ENCODE measurements around the gene TIGD3.

TIGD3 gene

GRCh38 chr11:65354265-65355012 lies at the start of gene TIGD3:
Gene TIGD3, plus strand, starts transcription at chr11:65354751. Its CDS starts 1,058 bp downstream, at chr11:65355809.
- peak; percentile 99 for DNase-seq (ENCODE audit: low spot score)

- DNase-seq (ENCODE audit: low spot score) = no peak
Measured at GRCh38 chr11:65305501-65306268, 48.9 kb upstream of the TIGD3 start.

- DNase-seq (ENCODE audit: low spot score) = peak; percentile 11
Measured at GRCh38 chr11:65307298-65308229, 47.0 kb upstream of the TIGD3 start.

GRCh38 chr11:65308281-65308891 lies 46.2 kb upstream of the TIGD3 start:
- DNase-seq (ENCODE audit: low spot score) = peak; percentile 9

GRCh38 chr11:65309006-65309405 lies 45.5 kb upstream of the TIGD3 start:
- peak; percentile 44 for DNase-seq (ENCODE audit: low spot score)

GRCh38 chr11:65310215-65310614 lies 44.3 kb upstream of the TIGD3 start:
- DNase-seq (ENCODE audit: low spot score) = no peak

GRCh38 chr11:65310736-65311135 lies 43.8 kb upstream of the TIGD3 start:
- DNase-seq (ENCODE audit: low spot score) = no peak

GRCh38 chr11:65311170-65311678 lies 43.3 kb upstream of the TIGD3 start:
- DNase-seq (ENCODE audit: low spot score) = no peak

- peak; percentile 96 for DNase-seq (ENCODE audit: low spot score)
Measured at GRCh38 chr11:65314501-65315203, 39.9 kb upstream of the TIGD3 start, which contains the start of gene CDC42EP2. Gene CDC42EP2, plus strand, starts transcription at chr11:65314866. Its CDS starts 6,033 bp downstream, at chr11:65320899.

GRCh38 chr11:65315204-65315865 lies 39.2 kb upstream of the TIGD3 start:
- peak; percentile 68 for DNase-seq (ENCODE audit: low spot score)

- DNase-seq (ENCODE audit: low spot score) = no peak
Measured at GRCh38 chr11:65315866-65316226, 38.7 kb upstream of the TIGD3 start.

- DNase-seq (ENCODE audit: low spot score) = peak; percentile 86
Measured at GRCh38 chr11:65316227-65317024, 38.1 kb upstream of the TIGD3 start.

GRCh38 chr11:65317025-65317786 lies 37.3 kb upstream of the TIGD3 start:
- DNase-seq (ENCODE audit: low spot score) = peak; percentile 61

GRCh38 chr11:65320386-65321075 lies 34.0 kb upstream of the TIGD3 start:
- no peak for DNase-seq (ENCODE audit: low spot score)

GRCh38 chr11:65321076-65321475 lies 33.5 kb upstream of the TIGD3 start:
- DNase-seq (ENCODE audit: low spot score) = no peak

GRCh38 chr11:65321828-65322485 lies 32.6 kb upstream of the TIGD3 start:
- no peak for DNase-seq (ENCODE audit: low spot score)

- DNase-seq (ENCODE audit: low spot score) = no peak
Measured at GRCh38 chr11:65323813-65324212, 30.7 kb upstream of the TIGD3 start.

- DNase-seq (ENCODE audit: low spot score) = no peak
Measured at GRCh38 chr11:65325435-65325834, 29.1 kb upstream of the TIGD3 start.

Measured in AG20443 (cell line).